HepG2 (cell line): ENCODE data around the gene INHBE. TPM values are rescaled to one million over a fixed set of nuclear protein-coding genes. Genes with fewer than 3 reads are reported as not detected.

Experiments
- ATAC-seq: fragments of 200-7000 bp; cut with Tn5 transposase; 3 replicates; pipeline ENCODE4 v1.9.1; 2020; ENCODE audit warnings: mild to moderate bottlenecking, moderate library complexity
- BruUV-seq: library from RNA; stranded (reverse); fragments of 400-500 nt; replicated peaks from 2 replicates; lab custom pipeline; 2021; lab: Mats Ljungman, UMichigan
- CTCF ChIA-PET: fragments of 300-600 bp; formaldehyde crosslinking; extraction: SDS; loops from one replicate; lab custom pipeline; 2021; ENCODE audit warnings: low total read pairs, inconsistent platforms, low intra/inter-chr PET ratio; lab: Yijun Ruan, JAX
- POLR2A ChIA-PET: fragments of 350-600 bp; sonication (Branson Sonifier 250); formaldehyde crosslinking; loops from one replicate; lab custom pipeline; 2020; ENCODE audit warnings: antibody characterized with exemption, inconsistent platforms; lab: Yijun Ruan, JAX
- DNase-seq: peaks from one replicate; pipeline ENCODE4 v3.0.0-alpha.2; 2015; ENCODE audit warnings: low spot score
- FAIRE-seq: peaks from 3 replicates; lab custom pipeline; 2011; peaks lifted over from hg19 to GRCh38; lab: Jason Lieb, UNC
- H2AFZ ChIP-seq: one replicate; pipeline ENCODE4 v1.6.1; 2011; ENCODE audit warnings: low read length, inconsistent platforms
- H3K27ac ChIP-seq: fragments of 300-600 bp; 3 replicates; pipeline ENCODE4 v1.8.0; 2011; ENCODE audit warnings: mixed run types, mild to moderate bottlenecking, mixed read lengths, low read length, inconsistent platforms; ENCODE audit not compliant: insufficient read depth; ENCODE audit errors: extremely low read length
- H3K27me3 ChIP-seq, 2 experiments: fragments of 200-600 bp in 1 of 2; 2 replicates in 1 of 2; 3 replicates in 1 of 2; pipeline versions ENCODE4 v1.6.0 to v1.8.0; 2011; ENCODE audit warnings: low read length in 2 of 2, mild to moderate bottlenecking in 2 of 2, moderate library complexity in 2 of 2, inconsistent platforms in 1 of 2; ENCODE audit not compliant: insufficient read depth in 2 of 2, control insufficient read depth in 1 of 2
- H3K36me3 ChIP-seq, 2 experiments: fragments of 200-600 bp in 1 of 2; replicated peaks in 1 of 2; 2 replicates in 1 of 2; 3 replicates in 1 of 2; pipeline versions ENCODE4 v1.5.1 to v1.8.0; 2011; ENCODE audit warnings: low read length in 2 of 2, inconsistent platforms in 1 of 2; ENCODE audit not compliant: insufficient read depth in 2 of 2, control insufficient read depth in 1 of 2
- H3K4me1 ChIP-seq: 2 replicates; pipeline ENCODE4 v1.5.1; 2012; ENCODE audit warnings: low read length, inconsistent platforms; ENCODE audit not compliant: insufficient read depth
- H3K4me2 ChIP-seq: 2 replicates; pipeline ENCODE4 v1.6.0; 2011; ENCODE audit warnings: low read depth, low read length, inconsistent platforms
- H3K4me3 ChIP-seq, 3 experiments: fragments of 200-600 bp in 1 of 3; sonication (generic), shearing (Covaris generic) in 1 of 3; replicated peaks in 1 of 3; 2 replicates each; pipeline ENCODE4 v1.5.1; 2011 to 2016; ENCODE audit warnings: low read length in 3 of 3, inconsistent platforms in 2 of 3, low read depth in 2 of 3, mild to moderate bottlenecking in 2 of 3, control low read depth in 1 of 3, mixed read lengths in 1 of 3; ENCODE audit not compliant: insufficient read depth in 1 of 3
- H3K79me2 ChIP-seq: one replicate; pipeline ENCODE4 v1.6.1; 2011; ENCODE audit warnings: low read length, inconsistent platforms; ENCODE audit not compliant: insufficient read depth
- H3K9ac ChIP-seq: 2 replicates; pipeline ENCODE4 v1.6.0; 2011; ENCODE audit warnings: mild to moderate bottlenecking, low read depth, low read length, inconsistent platforms; ENCODE audit not compliant: insufficient read depth
- H3K9me3 ChIP-seq: 2 replicates; pipeline ENCODE4 v1.5.1; 2012; ENCODE audit warnings: mild to moderate bottlenecking, low read length
- H4K20me1 ChIP-seq: 2 replicates; pipeline ENCODE4 v1.6.0; 2011; ENCODE audit warnings: inconsistent platforms, mild to moderate bottlenecking, low read length, moderate library complexity; ENCODE audit not compliant: insufficient read depth
- CCDC6 ChIP-seq: sonication (generic); formaldehyde crosslinking; IDR thresholded peaks from 2 replicates; pipeline ENCODE4 v1.8.1; 2022; ENCODE audit warnings: mild to moderate bottlenecking, missing genetic modification reagents, moderate library complexity
- JARID2 ChIP-seq: sonication (generic); formaldehyde crosslinking; IDR thresholded peaks from 2 replicates; pipeline ENCODE4 v1.8.1; 2023; ENCODE audit warnings: missing genetic modification reagents, inconsistent platforms; ENCODE audit not compliant: insufficient replicate concordance
- SCMH1 ChIP-seq: sonication (generic); formaldehyde crosslinking; IDR thresholded peaks from 2 replicates; pipeline ENCODE4 v1.9.0; 2021; ENCODE audit warnings: missing genetic modification reagents, mild to moderate bottlenecking, borderline replicate concordance
- SRY ChIP-seq: sonication (generic); formaldehyde crosslinking; IDR thresholded peaks from 2 replicates; pipeline ENCODE4 v1.8.0; 2022; ENCODE audit warnings: mild to moderate bottlenecking, missing genetic modification reagents
- ZNF235 ChIP-seq: sonication (generic); formaldehyde crosslinking; IDR thresholded peaks from 2 replicates; pipeline ENCODE4 v1.8.1; 2023; ENCODE audit warnings: mild to moderate bottlenecking, missing genetic modification reagents, borderline replicate concordance
- ZNF546 ChIP-seq: sonication (generic); formaldehyde crosslinking; conservative IDR thresholded peaks from 2 replicates; pipeline ENCODE4 v1.8.1; 2023; ENCODE audit warnings: mild to moderate bottlenecking, missing genetic modification reagents
- ZNF564 ChIP-seq: sonication (generic); formaldehyde crosslinking; IDR thresholded peaks from 2 replicates; pipeline ENCODE4 v1.8.1; 2023; ENCODE audit warnings: mild to moderate bottlenecking, missing genetic modification reagents
- WGBS: methylation state at CpG from one replicate; pipeline ENCODE4 v1.1.6; 2017; ENCODE audit warnings: low lambda C conversion rate; 5-methylcytosine and 5-hydroxymethylcytosine counted together
- in situ Hi-C: cut with HindIII; loops from 2 replicates; pipeline ENCODE4 v1.10.0; 2017; ENCODE audit warnings: low pct_unique_long_range_greater_than_20kb; ENCODE audit not compliant: extremely low pct_ligation_motif_present
- intact Hi-C: fragments of 100-400 bp; cut with micrococcal nuclease; formaldehyde crosslinking; loops from one replicate; pipeline ENCODE4 v1.10.0; 2022; ENCODE audit not compliant: unreplicated experiment
- polyA plus RNA-seq, 8 experiments: library from polyadenylated mRNA; depleted of rRNA in 3 of 8; stranded (reverse) in 7 of 8; unstranded in 1 of 8; fragments of >200 nt; fragmentation: Illumina TruSeq in 4 of 8; extraction: Trizol in 4 of 8; gene quantifications; 2 replicates each; pipeline versions ENCODE4 v1.2.1 to v1.2.3, GENCODE V29; 2011 to 2016; ENCODE audit warnings: low read depth in 4 of 8, missing spikeins in 1 of 8, mixed read lengths in 1 of 8; ENCODE audit not compliant: insufficient read depth in 1 of 8
- total RNA-seq, 5 experiments: library from RNA; depleted of rRNA; stranded (reverse); fragments of >200 nt; fragmentation: Illumina TruSeq; extraction: Trizol; gene quantifications; 2 replicates each; pipeline ENCODE4 v1.2.3, GENCODE V29; 2016; ENCODE audit warnings: low read depth in 1 of 5
- TF ChIP-seq, protein P1 (sequence below): sonication (generic); formaldehyde crosslinking; IDR thresholded peaks from 2 replicates; pipeline ENCODE4 v1.8.1; 2023; ENCODE audit warnings: mild to moderate bottlenecking, missing genetic modification reagents
- TF ChIP-seq, protein P2 (sequence below): sonication (generic); formaldehyde crosslinking; IDR thresholded peaks from 2 replicates; pipeline ENCODE4 v1.5.0; 2020; ENCODE audit warnings: missing genetic modification reagents
- TF ChIP-seq, protein P3 (sequence below): sonication (generic); formaldehyde crosslinking; IDR thresholded peaks from 2 replicates; pipeline ENCODE4 v1.4.0; 2020; ENCODE audit warnings: mild to moderate bottlenecking, missing genetic modification reagents

Gene INHBE
- total and polyA plus RNA-seq, 2 of the 13 experiments (the other 11 are each of a cell fraction or from before 2014, with no cell fraction given) = 17.0 to 32.0 TPM

DNA sequence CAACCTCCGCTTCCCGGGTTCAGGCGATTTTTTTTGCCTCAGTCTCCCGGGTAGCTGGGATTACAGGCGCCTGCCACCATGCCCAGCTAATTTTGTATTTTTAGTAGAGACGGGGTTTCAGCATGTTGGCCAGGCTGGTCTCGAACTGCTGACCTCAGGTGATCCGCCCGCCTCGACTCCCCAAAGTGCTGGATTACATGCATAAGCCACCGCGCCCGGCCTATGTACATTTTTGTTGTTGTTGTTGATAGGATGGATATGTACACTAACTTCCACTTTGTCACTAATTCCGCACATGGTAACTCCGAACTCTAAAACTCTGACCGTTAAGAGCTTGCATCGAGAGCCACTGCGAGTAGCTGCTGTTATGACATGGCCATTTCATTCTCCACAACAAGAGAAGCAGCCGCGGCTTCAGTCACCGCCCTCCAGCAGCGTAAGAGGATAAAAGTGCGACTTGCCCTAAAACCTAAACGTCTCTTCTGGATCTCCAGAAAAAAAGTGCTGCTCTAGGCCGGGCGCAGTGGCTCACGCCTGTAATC lies 32.0 kb downstream of the INHBE start:
- H3K4me3 ChIP-seq = no peak overlapping the region
- H3K9ac ChIP-seq = no peak overlapping the region
- peaks cover 14 to 29% of the 10 kb centered on the region in 2 experiments for H3K36me3 ChIP-seq
- intact Hi-C loops (loop anchor here (2.0 kb wide), 1 partner anchor 24 kb away; no protein-coding TSS in a partner anchor), in situ Hi-C loops (no loop called here)
- peaks cover 23% of the 10 kb centered on the region for H3K79me2 ChIP-seq
- H3K27me3 ChIP-seq = peaks cover 0 to 4% of the 10 kb centered on the region in 2 experiments; a peak in 1 of 5 replicates
- TF ChIP-seq ZNF235 (no peak), SRY (CRISPR knock-in tag) (no peak), ZNF546 (CRISPR knock-in tag) (no peak), CCDC6 (CRISPR knock-in tag) (no peak), SCMH1 (CRISPR knock-in tag) (no peak), JARID2 (no peak), ZNF564 (CRISPR knock-in tag) (no peak)
- TF ChIP-seq, protein P1, sequence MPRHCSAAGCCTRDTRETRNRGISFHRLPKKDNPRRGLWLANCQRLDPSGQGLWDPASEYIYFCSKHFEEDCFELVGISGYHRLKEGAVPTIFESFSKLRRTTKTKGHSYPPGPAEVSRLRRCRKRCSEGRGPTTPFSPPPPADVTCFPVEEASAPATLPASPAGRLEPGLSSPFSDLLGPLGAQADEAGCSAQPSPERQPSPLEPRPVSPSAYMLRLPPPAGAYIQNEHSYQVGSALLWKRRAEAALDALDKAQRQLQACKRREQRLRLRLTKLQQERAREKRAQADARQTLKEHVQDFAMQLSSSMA (CRISPR knock-in tag) = no peak
- TF ChIP-seq, protein P2, sequence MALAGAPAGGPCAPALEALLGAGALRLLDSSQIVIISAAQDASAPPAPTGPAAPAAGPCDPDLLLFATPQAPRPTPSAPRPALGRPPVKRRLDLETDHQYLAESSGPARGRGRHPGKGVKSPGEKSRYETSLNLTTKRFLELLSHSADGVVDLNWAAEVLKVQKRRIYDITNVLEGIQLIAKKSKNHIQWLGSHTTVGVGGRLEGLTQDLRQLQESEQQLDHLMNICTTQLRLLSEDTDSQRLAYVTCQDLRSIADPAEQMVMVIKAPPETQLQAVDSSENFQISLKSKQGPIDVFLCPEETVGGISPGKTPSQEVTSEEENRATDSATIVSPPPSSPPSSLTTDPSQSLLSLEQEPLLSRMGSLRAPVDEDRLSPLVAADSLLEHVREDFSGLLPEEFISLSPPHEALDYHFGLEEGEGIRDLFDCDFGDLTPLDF (CRISPR knock-in tag) = no peak
- TF ChIP-seq, protein P3, sequence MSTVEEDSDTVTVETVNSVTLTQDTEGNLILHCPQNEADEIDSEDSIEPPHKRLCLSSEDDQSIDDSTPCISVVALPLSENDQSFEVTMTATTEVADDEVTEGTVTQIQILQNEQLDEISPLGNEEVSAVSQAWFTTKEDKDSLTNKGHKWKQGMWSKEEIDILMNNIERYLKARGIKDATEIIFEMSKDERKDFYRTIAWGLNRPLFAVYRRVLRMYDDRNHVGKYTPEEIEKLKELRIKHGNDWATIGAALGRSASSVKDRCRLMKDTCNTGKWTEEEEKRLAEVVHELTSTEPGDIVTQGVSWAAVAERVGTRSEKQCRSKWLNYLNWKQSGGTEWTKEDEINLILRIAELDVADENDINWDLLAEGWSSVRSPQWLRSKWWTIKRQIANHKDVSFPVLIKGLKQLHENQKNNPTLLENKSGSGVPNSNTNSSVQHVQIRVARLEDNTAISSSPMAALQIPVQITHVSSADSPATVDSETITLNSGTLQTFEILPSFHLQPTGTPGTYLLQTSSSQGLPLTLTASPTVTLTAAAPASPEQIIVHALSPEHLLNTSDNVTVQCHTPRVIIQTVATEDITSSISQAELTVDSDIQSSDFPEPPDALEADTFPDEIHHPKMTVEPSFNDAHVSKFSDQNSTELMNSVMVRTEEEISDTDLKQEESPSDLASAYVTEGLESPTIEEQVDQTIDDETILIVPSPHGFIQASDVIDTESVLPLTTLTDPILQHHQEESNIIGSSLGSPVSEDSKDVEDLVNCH = no peak
- FAIRE-seq (no peak), ATAC-seq (no peak), DNase-seq (no peak)
- H3K4me1 ChIP-seq = peaks cover 23% of the 10 kb centered on the region
- no TSS peak for BruUV-seq
- H2AFZ ChIP-seq = no peak overlapping the region
- peaks cover 4% of the 10 kb centered on the region; the same call in 1 of the 2 replicates for H4K20me1 ChIP-seq
- peak overlapping the region; percentile 42 for H3K4me2 ChIP-seq
- H3K9me3 ChIP-seq = no peaks in the 10 kb centered on the region
- CTCF ChIA-PET = no interaction called here
- POLR2A ChIA-PET = interaction anchor here (1.2 to 2.1 kb wide), 2 partner anchors 12 to 33 kb away, joined by 4 read pairs; partner anchors contain the start of gene DDIT3
- WGBS = 87% methylated on average over 27 of the region's 27 CpGs
- H3K27ac ChIP-seq = no peak overlapping the region
